Testis (tissue), 3 donors: Measurements from ENCODE around the gene ASB7. TPM values are rescaled to one million over a fixed set of nuclear protein-coding genes. Genes with fewer than 3 reads are reported as not detected.

Experiments
- DNase-seq: peaks from one replicate; pipeline ENCODE4 v3.0.0-alpha.2; 2019
- H3K27ac ChIP-seq, 2 donors: fragments of 200-600 bp; sonication (generic); one replicate each; pipeline ENCODE4 v1.5.1; 2019
- H3K27me3 ChIP-seq: fragments of 200-600 bp; sonication (generic); one replicate; pipeline ENCODE4 v1.5.1; 2019
- H3K36me3 ChIP-seq: fragments of 200-600 bp; sonication (generic); one replicate; pipeline ENCODE4 v1.5.1; 2017; ENCODE audit warnings: low read depth; ENCODE audit errors: missing control alignments
- H3K4me1 ChIP-seq: fragments of 200-600 bp; sonication (generic); one replicate; pipeline ENCODE4 v1.5.1; 2019
- H3K4me3 ChIP-seq, 2 donors: fragments of 200-600 bp; sonication (generic); one replicate each; pipeline ENCODE4 v1.5.1; 2017 to 2019
- H3K9me3 ChIP-seq: fragments of 200-600 bp; sonication (generic); one replicate; pipeline ENCODE4 v1.5.1; 2017
- CTCF ChIP-seq, 3 experiments: fragments of 450-650 bp in 2 of 3; fragments of 200-600 bp in 1 of 3; sonication (generic) in 1 of 3; IDR thresholded peaks; one replicate each; pipeline ENCODE4 v1.5.1; 2016 to 2019; ENCODE audit warnings: antibody characterized with exemption in 3 of 3, mild to moderate bottlenecking in 2 of 3, moderate library complexity in 1 of 3
- POLR2A ChIP-seq: fragments of 450-650 bp; IDR thresholded peaks from one replicate; pipeline ENCODE4 v1.6.1; 2017; ENCODE audit warnings: antibody characterized with exemption, mild to moderate bottlenecking, moderate library complexity
- WGBS, 2 donors: methylation state at CpG; one replicate each; pipeline ENCODE4 v1.1.5; 2018; 5-methylcytosine and 5-hydroxymethylcytosine counted together
- intact Hi-C: fragments of 100-400 bp; cut with DNase I; formaldehyde crosslinking; loops from one replicate; pipeline ENCODE4 v1.15.1; 2023; ENCODE audit warnings: low total_unique reads
- polyA plus RNA-seq: library from polyadenylated mRNA; stranded (reverse); fragments of 350-450 nt; fragmentation: Illumina TruSeq; extraction: RNeasy Lipid Tissue Mini Kit (QIAGEN cat#74804); gene quantifications from one replicate; pipeline ENCODE4 v1.2.3, GENCODE V29; 2014; ENCODE audit warnings: low read depth, low replicate concordance; ENCODE audit not compliant: insufficient read depth
- total RNA-seq, 2 donors: library from RNA; depleted of rRNA; stranded (reverse); fragments of >200 nt; gene quantifications; one replicate each; pipeline ENCODE4 v1.2.3, GENCODE V29; 2016

ASB7 gene
- total and polyA plus RNA-seq, 3 donors from 2014 or later, result 13.4 to 23.9 (median 23.6) TPM

GRCh38 chr15:100692246-100692645 is 89.9 kb downstream of the ASB7 start:
- Histone ChIP-seq H3K4me3 (no peak overlapping the region), H3K4me1 (peaks cover 6% of the 10 kb centered on the region), H3K27ac (no peak overlapping the region), H3K36me3 (no peaks in the 10 kb centered on the region), H3K27me3 (no peaks in the 10 kb centered on the region), H3K9me3 (no peaks in the 10 kb centered on the region)
- WGBS, 2 donors, result 90 to 93% methylated on average over 3 of the region's 3 CpGs
- no peak for DNase-seq
- TF ChIP-seq POLR2A (no peak), CTCF (IDR thresholded peaks at IDR 0.05) (no peak)
- intact Hi-C loops, result no loop called here

- no peak for TF ChIP-seq CTCF (IDR thresholded peaks at IDR 0.05)
- no peak for TF ChIP-seq POLR2A
- 87 to 92% methylated on average over 6 to 7 of the region's 7 CpGs for WGBS, 2 donors
- no peaks in the 10 kb centered on the region for H3K9me3 ChIP-seq
- peaks cover 5% of the 10 kb centered on the region for H3K4me1 ChIP-seq
- no peak overlapping the region for H3K27ac ChIP-seq
- DNase-seq, result no peak
- H3K4me3 ChIP-seq, result no peak overlapping the region
- no peaks in the 10 kb centered on the region for H3K36me3 ChIP-seq
- H3K27me3 ChIP-seq, result no peaks in the 10 kb centered on the region
- intact Hi-C loops, result no loop called here
Measured at GRCh38 chr15:100692671-100693070, 90.3 kb downstream of the ASB7 start.

GRCh38 chr15:100693451-100693850 is 91.1 kb downstream of the ASB7 start:
- Histone ChIP-seq H3K4me1 (no peaks in the 10 kb centered on the region), H3K27ac (no peak overlapping the region), H3K36me3 (no peaks in the 10 kb centered on the region), H3K27me3 (no peaks in the 10 kb centered on the region), H3K9me3 (no peaks in the 10 kb centered on the region), H3K4me3 (no peak overlapping the region)
- TF ChIP-seq CTCF (IDR thresholded peaks at IDR 0.05), result no peak
- no peak for TF ChIP-seq POLR2A
- intact Hi-C loops, result no loop called here
- no peak for DNase-seq
- WGBS, 2 donors, result 90 to 92% methylated on average over 4 of the region's 4 CpGs

GRCh38 chr15:100694381-100695021 is 92.1 kb downstream of the ASB7 start:
- Histone ChIP-seq H3K4me1 (no peaks in the 10 kb centered on the region), H3K4me3 (no peak overlapping the region), H3K27me3 (no peaks in the 10 kb centered on the region), H3K36me3 (no peaks in the 10 kb centered on the region), H3K9me3 (no peaks in the 10 kb centered on the region), H3K27ac (no peak overlapping the region)
- intact Hi-C loops, result no loop called here
- TF ChIP-seq POLR2A (no peak), CTCF (IDR thresholded peaks at IDR 0.05) (no peak)
- WGBS, 2 donors, result 43 to 52% methylated on average over 4 of the region's 4 CpGs
- DNase-seq, result peak; percentile 57

- 78 to 83% methylated on average over 3 of the region's 3 CpGs for WGBS, 2 donors
- Histone ChIP-seq H3K27ac (no peak overlapping the region), H3K27me3 (no peaks in the 10 kb centered on the region), H3K36me3 (no peaks in the 10 kb centered on the region), H3K9me3 (no peaks in the 10 kb centered on the region), H3K4me3 (no peak overlapping the region), H3K4me1 (no peaks in the 10 kb centered on the region)
- no peak for TF ChIP-seq POLR2A
- no peak for TF ChIP-seq CTCF (IDR thresholded peaks at IDR 0.05)
- DNase-seq, result no peak
- intact Hi-C loops, result no loop called here
Measured at GRCh38 chr15:100695048-100695447, 92.7 kb downstream of the ASB7 start.
